Osteoblast (primary cell): ENCODE results near the gene AAK1. TPM values are rescaled to one million over a fixed set of nuclear protein-coding genes. Genes with fewer than 3 reads are reported as not detected.

ENCODE experiments used
- DNase-seq: peaks from one replicate; pipeline ENCODE4 v3.0.0; 2011; ENCODE audit warnings: low spot score, mixed read lengths; ENCODE audit not compliant: insufficient read length; ENCODE audit errors: missing footprints
- H2AFZ ChIP-seq: 2 replicates; pipeline ENCODE4 v1.6.0; 2011; ENCODE audit warnings: mild to moderate bottlenecking, low read length
- H3K27ac ChIP-seq: 2 replicates; pipeline ENCODE4 v1.5.1; 2011; ENCODE audit warnings: mild to moderate bottlenecking, low read depth, low read length, moderate library complexity
- H3K27me3 ChIP-seq: 2 replicates; pipeline ENCODE4 v1.6.0; 2012; ENCODE audit warnings: mild to moderate bottlenecking, control low read depth, inconsistent platforms, low read length, moderate library complexity; ENCODE audit not compliant: insufficient read depth
- H3K36me3 ChIP-seq: 2 replicates; pipeline ENCODE4 v1.5.1; 2011; ENCODE audit warnings: mild to moderate bottlenecking, low read length, control low read depth, moderate library complexity; ENCODE audit not compliant: insufficient read depth
- H3K4me1 ChIP-seq: 2 replicates; pipeline ENCODE4 v1.5.1; 2011; ENCODE audit warnings: mild to moderate bottlenecking, low read length, control low read depth, moderate library complexity; ENCODE audit not compliant: insufficient read depth
- H3K4me2 ChIP-seq: 2 replicates; pipeline ENCODE4 v1.6.0; 2011; ENCODE audit warnings: mild to moderate bottlenecking, low read length; ENCODE audit not compliant: insufficient read depth
- H3K4me3 ChIP-seq: fragments of 200-600 bp; sonication (generic); 3 replicates; pipeline ENCODE4 v1.5.1; 2012; ENCODE audit warnings: mild to moderate bottlenecking, low read length, inconsistent platforms; ENCODE audit not compliant: insufficient read depth
- H3K79me2 ChIP-seq: 2 replicates; pipeline ENCODE4 v1.6.0; 2012; ENCODE audit warnings: mild to moderate bottlenecking, low read length, control low read depth, inconsistent platforms; ENCODE audit not compliant: insufficient read depth
- H3K9me3 ChIP-seq: 2 replicates; pipeline ENCODE4 v1.5.1; 2011; ENCODE audit warnings: low read depth, low read length, control low read depth
- H4K20me1 ChIP-seq: 2 replicates; pipeline ENCODE4 v1.6.0; 2012; ENCODE audit warnings: mild to moderate bottlenecking, low read length, control low read depth; ENCODE audit not compliant: insufficient read depth
- total RNA-seq: library from RNA; depleted of rRNA; stranded (reverse); fragments of >200 nt; gene quantifications from 2 replicates; pipeline ENCODE4 v1.2.3, GENCODE V29; 2012
- TF ChIP-seq, protein P1 (sequence below): IDR thresholded peaks from 2 replicates; pipeline ENCODE4 v1.5.1; 2011; ENCODE audit warnings: mild to moderate bottlenecking, low read depth, low read length, moderate library complexity; ENCODE audit errors: extremely low read depth

The AAK1 gene
- total RNA-seq, 1 donor = 61.9 TPM

DNA sequence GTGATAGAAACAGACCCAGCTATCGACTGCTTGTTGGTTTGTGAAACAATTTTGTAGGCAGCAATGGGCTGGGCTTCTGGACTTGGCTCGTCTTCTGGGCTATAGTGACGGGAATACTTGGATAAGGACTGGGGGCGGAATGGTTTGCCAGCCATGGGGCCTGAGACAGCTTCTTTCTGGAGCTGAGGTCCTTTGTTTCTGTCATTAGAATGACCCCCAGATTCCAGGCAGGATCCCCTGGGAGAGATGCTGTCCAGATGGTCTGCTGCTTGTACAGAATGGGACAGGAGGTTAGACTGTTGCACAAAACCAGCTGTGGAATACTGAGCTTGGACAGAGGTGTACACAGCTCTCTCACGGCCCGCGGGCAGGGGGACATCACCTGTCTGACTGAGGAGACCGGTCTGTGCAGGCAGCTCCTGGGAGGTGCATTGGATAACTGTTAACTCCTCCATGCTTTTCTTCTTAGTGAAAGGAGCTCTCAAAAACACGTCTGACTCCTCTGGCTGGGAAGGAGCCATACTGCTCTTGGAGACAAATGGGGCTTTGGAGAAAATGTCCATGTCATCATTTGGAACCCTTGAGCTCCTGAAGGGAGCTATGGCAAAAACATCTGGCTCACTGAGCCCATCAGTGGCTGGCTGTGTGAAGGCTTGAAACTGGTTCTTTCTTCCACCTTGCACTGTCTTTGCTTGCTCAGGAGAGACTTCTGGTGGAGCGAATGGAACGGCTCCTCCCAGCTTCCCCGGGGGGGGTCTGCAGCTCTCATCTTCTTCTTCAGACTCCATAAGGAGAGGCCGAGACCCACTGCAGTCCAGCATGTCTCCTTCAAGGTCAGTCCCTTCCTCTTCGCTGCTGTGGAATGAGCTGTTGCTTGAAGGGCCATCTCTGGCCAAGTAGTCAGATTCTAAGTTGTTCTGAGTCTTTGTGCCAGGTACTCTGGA is 177.8 kb downstream of the AAK1 start:
- H3K36me3 ChIP-seq = peaks cover 20% of the 10 kb centered on the region
- no peak overlapping the region for H3K4me3 ChIP-seq
- no peaks in the 10 kb centered on the region for H3K79me2 ChIP-seq
- H3K4me1 ChIP-seq = no peaks in the 10 kb centered on the region
- no peaks in the 10 kb centered on the region for H4K20me1 ChIP-seq
- no peak overlapping the region for H2AFZ ChIP-seq
- no peaks in the 10 kb centered on the region for H3K27me3 ChIP-seq
- no peak overlapping the region for H3K4me2 ChIP-seq
- TF ChIP-seq, protein P1, sequence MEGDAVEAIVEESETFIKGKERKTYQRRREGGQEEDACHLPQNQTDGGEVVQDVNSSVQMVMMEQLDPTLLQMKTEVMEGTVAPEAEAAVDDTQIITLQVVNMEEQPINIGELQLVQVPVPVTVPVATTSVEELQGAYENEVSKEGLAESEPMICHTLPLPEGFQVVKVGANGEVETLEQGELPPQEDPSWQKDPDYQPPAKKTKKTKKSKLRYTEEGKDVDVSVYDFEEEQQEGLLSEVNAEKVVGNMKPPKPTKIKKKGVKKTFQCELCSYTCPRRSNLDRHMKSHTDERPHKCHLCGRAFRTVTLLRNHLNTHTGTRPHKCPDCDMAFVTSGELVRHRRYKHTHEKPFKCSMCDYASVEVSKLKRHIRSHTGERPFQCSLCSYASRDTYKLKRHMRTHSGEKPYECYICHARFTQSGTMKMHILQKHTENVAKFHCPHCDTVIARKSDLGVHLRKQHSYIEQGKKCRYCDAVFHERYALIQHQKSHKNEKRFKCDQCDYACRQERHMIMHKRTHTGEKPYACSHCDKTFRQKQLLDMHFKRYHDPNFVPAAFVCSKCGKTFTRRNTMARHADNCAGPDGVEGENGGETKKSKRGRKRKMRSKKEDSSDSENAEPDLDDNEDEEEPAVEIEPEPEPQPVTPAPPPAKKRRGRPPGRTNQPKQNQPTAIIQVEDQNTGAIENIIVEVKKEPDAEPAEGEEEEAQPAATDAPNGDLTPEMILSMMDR = no peak
- no peaks in the 10 kb centered on the region for H3K9me3 ChIP-seq
- DNase-seq = peak; percentile 48
- no peak overlapping the region for H3K27ac ChIP-seq

DNA sequence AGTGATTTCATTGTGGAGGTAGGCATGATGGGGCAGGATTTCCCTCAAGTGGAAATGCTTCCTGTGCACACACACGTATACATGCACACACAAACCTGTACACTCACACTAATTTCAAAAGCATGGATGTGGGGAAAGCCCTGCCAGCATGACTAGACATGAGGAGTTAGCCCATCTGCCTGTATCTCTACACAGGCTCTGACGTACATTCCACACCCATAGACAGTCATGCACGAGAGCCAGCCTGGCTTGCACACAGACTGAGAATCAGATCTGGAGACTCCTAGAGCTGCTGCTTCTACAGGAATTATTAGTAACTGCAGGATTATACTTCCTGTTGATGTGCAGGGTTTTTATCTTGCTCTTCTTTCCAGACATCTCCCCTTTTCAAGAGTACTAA is 179.0 kb downstream of the AAK1 start:
- no peak overlapping the region for H3K27ac ChIP-seq
- TF ChIP-seq, protein P1 = no peak

DNA sequence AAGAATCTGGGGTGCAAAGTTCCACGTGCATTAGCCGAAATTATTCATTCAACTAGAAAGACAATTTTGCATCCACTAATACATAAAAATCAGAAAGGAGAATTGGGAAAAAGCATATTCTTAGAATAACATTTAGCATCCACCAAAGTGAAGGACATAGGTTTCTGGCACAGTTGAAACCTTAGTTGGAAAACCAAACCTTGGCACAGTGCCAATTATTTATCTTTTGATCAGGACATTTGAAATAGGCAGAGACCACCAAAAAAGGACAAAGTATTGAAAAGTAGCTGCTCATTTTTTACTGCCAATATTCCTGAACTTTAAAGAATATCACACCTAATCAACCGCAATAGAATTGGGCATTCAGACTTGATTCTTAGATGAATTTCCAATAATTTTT is 180.8 kb downstream of the AAK1 start:
- Histone ChIP-seq H2AFZ (no peak overlapping the region), H3K27me3 (no peaks in the 10 kb centered on the region), H3K4me2 (no peak overlapping the region), H3K27ac (no peak overlapping the region), H3K9me3 (no peaks in the 10 kb centered on the region), H4K20me1 (no peaks in the 10 kb centered on the region), H3K79me2 (no peaks in the 10 kb centered on the region), H3K4me1 (no peaks in the 10 kb centered on the region), H3K36me3 (peaks cover 20% of the 10 kb centered on the region), H3K4me3 (no peak overlapping the region)
- TF ChIP-seq, protein P1 = no peak
- no peak for DNase-seq

More for the DNA sequence above, 179.0 kb downstream of the AAK1 start:
- H2AFZ ChIP-seq = no peak overlapping the region
- no peak overlapping the region for H3K4me2 ChIP-seq
- no peaks in the 10 kb centered on the region for H3K4me1 ChIP-seq
- H3K79me2 ChIP-seq = no peaks in the 10 kb centered on the region
- no peaks in the 10 kb centered on the region for H3K27me3 ChIP-seq
- no peaks in the 10 kb centered on the region for H3K9me3 ChIP-seq
- no peak for DNase-seq
- H3K36me3 ChIP-seq = peaks cover 20% of the 10 kb centered on the region
- H4K20me1 ChIP-seq = no peaks in the 10 kb centered on the region
- no peak overlapping the region for H3K4me3 ChIP-seq

DNA sequence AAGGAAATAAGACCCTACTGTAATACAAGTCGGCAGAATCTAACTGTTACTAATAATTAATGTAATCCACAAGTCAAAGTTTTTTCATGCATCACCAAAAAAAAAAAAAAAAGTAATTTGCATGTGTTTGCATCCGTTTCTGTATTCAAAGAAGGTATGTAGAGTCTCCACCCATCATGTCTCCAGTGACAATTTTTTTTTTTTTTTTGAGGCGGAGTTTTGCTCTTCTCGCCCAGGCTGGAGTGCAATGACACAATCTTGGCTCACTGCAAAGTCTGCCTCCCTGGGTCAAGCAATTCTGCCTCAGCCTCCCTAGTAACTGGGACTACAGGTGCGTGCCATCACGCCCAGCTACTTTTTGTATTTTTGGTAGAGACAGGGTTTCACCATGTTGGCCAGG is 182.1 kb downstream of the AAK1 start:
- Histone ChIP-seq H3K4me2 (no peak overlapping the region), H3K4me1 (no peaks in the 10 kb centered on the region), H2AFZ (no peak overlapping the region), H3K27me3 (no peaks in the 10 kb centered on the region), H3K36me3 (peaks cover 18% of the 10 kb centered on the region), H3K9me3 (no peaks in the 10 kb centered on the region), H3K79me2 (no peaks in the 10 kb centered on the region), H4K20me1 (no peaks in the 10 kb centered on the region), H3K4me3 (no peak overlapping the region), H3K27ac (no peak overlapping the region)
- TF ChIP-seq, protein P1 = no peak
- no peak for DNase-seq
